ENCODE measurements around the gene KCNK2.

KCNK2 gene

DNA sequence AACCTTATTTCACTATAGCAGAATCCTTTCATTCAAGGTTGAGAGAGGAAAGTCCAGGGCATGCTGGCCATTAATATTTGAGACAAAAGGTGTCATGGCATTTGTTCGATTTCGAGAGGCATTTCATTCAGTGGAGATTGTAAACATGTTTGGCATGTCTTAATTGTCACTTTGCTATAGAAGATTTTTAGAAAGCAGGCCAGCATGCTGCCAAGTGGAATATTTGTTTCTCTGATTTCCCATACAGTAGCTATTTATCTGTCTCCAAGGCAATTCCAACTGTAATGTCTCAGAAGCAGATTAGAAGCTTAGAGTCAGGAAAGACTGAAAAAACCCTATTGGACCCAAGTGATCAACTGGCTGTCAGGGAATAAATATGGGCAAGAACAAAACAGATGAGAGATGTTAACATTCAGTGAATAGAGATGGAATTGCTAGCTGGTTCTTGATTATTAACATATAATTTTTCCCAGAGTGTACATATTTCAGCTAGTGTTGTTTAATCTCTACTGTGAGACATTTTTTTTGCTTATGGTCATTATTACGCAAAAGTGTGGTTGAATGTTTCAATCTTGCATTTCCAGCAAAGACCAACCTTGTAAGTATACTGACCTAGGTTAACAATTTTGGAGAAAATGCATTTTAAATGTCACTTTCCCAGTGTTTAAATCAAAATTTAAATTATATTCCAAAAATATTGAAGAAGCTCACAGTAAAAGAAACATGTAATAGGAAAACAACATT lies 174.6 kb downstream of the KCNK2 start:
- no peak for DNase-seq (ENCODE audit: low read depth)

DNA sequence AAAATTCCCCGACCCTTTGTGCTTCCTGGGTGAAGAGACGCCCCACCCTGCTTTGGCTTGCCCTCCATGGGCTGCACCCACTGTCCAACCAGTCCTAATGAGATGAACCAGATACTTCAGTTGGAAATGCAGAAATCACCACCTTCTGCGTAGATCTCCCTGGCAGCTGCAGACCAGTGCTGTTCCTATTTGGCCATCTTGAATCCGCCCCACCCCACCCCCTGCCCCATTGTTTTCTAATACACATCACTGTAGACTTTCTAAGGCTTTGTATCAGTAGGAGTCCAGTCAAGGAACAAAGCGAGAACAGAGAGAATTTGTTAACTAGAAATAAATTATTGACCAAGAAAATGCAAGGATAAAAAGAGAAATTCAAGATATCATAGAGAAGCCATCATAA lies 178.2 kb downstream of the KCNK2 start:
- no peak for DNase-seq (ENCODE audit: low read depth)

DNA sequence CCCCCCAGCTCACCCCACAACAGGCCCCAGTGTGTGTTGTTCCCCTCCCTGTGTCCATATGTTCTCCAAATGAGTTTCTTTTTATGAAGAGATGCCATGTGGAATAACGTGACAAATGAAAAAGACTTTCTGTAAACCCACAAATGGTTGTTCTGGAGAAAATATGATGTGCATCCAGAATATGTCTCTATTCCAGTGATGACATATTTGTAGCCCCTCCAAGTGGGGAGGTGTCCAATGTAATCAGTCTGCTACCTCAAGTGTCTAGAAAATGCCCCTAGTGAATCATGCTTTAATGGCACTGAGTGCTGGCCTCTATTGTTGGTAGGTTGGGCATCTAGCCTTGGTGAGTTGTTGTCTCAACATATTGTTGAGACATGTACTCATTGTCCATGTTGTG lies 179.6 kb downstream of the KCNK2 start:
- DNase-seq (ENCODE audit: low read depth): no peak

- DNase-seq (ENCODE audit: low read depth): no peak
Measured at GRCh38 chr1:215263636-215264035, 181.1 kb downstream of the KCNK2 start.

DNA sequence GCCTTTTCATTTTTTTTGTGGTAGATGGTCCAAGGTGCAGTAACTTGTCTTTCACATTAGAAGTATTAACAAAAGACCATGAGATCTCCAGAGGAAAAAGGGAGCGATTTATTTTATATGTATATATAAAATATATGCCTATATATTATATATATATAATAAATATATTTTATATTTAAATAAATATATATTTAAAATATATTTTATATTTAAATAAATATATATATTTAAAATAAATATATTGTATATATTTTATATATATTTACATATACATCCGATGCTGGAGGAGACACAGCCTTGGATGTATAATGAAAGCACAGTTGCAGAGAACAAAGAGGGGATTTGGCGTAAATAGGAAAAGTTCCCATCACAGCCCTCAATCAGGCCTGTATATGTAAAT lies 182.1 kb downstream of the KCNK2 start:
- DNase-seq (ENCODE audit: low read depth): no peak

DNA sequence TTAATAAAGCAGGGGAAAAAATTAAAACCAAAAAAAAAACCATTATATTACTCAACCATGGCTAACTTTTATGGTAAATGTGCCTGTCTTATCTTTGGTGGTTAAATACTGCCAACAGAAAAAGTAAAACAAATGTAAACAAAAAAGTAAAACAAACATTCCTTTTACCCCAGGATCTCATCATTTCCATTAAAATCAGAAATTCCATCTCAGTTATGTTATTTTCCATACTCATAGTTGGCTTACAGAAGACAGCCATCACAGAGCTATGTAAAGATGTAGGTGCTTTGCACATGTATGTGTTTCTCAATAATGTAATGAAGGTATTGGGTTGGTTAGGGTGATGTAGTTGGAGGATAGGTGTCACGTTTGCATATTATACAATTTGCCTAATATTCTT lies 185.0 kb downstream of the KCNK2 start:
- DNase-seq (ENCODE audit: low read depth): no peak

DNA sequence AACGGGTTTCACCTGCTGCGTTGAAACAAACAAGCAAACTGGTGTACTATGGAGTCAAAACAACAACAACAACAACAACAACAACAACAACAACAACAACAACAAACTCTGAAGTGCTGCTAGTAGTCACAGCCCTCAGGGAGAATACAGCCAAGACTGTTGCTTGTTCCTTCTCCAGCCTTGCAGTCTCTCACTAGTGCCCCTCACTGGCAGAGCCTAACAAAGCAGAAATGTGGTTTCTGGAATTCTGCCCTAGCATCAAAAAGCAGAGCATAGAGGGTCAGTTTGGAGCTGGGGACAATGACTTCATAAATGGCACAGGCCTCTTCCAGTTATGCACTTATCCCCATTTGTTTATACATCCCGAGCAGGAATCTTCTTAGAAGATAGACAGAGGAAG lies 187.4 kb downstream of the KCNK2 start:
- no peak for DNase-seq (ENCODE audit: low read depth)

GRCh38 chr1:215273838-215274516 lies 191.4 kb downstream of the KCNK2 start:
- DNase-seq (ENCODE audit: low read depth): peak; percentile 63

- no peak for DNase-seq (ENCODE audit: low read depth)
Measured at GRCh38 chr1:215276582-215276981, 194.0 kb downstream of the KCNK2 start.

GRCh38 chr1:215277532-215277931 lies 195.0 kb downstream of the KCNK2 start:
- no peak for DNase-seq (ENCODE audit: low read depth)

DNA sequence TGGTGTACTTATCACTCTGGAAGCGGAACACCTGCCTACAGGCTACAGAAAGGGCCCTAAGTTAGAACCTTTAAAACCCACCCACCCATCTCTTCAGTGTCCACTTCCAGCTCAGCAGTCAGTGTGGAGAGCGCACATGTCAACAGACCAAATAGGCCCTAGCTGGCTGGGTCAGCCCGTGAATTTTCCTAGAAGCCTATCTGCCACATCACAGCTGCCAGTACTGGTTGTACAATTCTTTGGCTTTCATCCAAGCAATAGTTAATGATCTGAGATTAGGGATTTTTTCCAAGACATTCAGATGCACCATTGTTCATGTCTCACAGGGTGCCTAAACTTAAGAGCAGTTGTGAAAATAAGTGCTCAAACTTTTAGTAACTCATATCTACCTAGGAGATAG lies 197.1 kb downstream of the KCNK2 start:
- DNase-seq (ENCODE audit: low read depth): no peak

DNA sequence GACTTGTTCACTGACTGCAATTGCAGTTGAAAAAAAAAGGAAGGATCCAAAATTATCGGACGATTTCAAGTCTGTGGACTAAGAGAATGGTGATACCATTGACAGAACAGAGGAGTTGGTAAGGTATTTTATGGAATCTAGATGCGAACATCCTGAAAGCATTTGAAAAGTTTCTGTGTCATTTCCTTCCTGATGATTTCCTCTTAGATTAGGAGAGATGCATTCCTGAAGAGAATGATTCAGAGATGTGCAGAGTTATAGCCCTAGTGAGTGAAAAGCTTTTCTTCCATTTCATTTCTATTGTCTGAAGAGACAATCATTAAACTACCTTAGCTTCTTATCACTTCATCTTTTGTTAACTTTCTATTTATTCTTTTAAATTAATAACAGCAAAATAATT lies 200.0 kb downstream of the KCNK2 start:
- no peak for DNase-seq (ENCODE audit: low read depth)

GRCh38 chr1:215285013-215285800 lies 202.7 kb downstream of the KCNK2 start:
- DNase-seq (ENCODE audit: low read depth): no peak

Data from non-pigmented ciliary epithelial cell (primary cell).